ENCODE results near the gene ST8SIA5. TPM values are rescaled to one million over a fixed set of nuclear protein-coding genes. Genes with fewer than 3 reads are reported as not detected.

The ST8SIA5 gene
- total and polyA plus RNA-seq, 8 donors: 0.09 to 0.43 (median 0.27) TPM

DNA sequence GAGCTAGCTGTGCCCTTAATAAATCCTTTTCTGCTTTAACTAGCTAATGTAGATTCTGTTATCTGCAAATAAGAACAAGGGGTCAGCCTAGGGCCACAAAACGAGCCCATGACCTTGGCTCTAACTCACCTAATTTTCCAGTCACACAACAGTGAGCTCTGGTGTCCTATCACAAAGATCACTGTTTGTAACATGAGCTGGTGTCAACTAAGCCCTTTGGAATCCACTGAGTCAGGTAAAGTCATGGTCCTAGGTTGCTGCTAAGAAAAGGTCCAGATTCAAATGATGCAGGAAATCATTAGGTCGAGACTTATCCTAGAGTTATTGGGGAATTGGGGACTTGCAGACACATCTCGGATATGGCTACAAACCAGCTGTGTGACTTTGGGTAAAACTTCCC lies 49.9 kb downstream of the ST8SIA5 start:
- intact Hi-C loops (cut with DNase I): no loop called here
- H3K27ac ChIP-seq: no peak overlapping the region
- TF ChIP-seq, protein P1, sequence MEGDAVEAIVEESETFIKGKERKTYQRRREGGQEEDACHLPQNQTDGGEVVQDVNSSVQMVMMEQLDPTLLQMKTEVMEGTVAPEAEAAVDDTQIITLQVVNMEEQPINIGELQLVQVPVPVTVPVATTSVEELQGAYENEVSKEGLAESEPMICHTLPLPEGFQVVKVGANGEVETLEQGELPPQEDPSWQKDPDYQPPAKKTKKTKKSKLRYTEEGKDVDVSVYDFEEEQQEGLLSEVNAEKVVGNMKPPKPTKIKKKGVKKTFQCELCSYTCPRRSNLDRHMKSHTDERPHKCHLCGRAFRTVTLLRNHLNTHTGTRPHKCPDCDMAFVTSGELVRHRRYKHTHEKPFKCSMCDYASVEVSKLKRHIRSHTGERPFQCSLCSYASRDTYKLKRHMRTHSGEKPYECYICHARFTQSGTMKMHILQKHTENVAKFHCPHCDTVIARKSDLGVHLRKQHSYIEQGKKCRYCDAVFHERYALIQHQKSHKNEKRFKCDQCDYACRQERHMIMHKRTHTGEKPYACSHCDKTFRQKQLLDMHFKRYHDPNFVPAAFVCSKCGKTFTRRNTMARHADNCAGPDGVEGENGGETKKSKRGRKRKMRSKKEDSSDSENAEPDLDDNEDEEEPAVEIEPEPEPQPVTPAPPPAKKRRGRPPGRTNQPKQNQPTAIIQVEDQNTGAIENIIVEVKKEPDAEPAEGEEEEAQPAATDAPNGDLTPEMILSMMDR (IDR thresholded peaks at IDR 0.05): no peak
- H3K27me3 ChIP-seq: no peaks in the 10 kb centered on the region
- no peak for ATAC-seq
- no peaks in the 10 kb centered on the region for H3K36me3 ChIP-seq
- H3K9me3 ChIP-seq: no peaks in the 10 kb centered on the region
- H3K4me3 ChIP-seq: no peak overlapping the region
- DNase-seq: no peak
- H3K4me1 ChIP-seq: no peaks in the 10 kb centered on the region

DNA sequence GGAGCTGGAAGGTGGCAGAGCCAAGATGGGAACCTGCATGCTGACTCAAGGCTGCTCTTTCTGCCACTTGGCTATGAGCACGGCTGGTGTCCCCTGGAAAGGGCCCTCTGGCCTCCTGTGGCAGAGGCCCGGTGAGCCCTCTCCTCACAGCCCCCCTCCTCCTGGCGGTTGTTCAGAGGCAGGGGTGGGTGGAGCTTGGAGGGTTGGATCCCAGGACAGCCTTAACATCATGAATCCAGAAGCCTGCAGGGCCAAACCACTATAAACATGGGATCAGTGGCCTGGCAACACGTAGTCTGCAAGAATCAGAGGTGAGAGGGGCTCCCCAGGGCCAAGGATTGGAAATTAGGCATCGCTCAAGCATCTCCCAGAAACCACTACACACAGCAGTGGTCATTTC lies 51.3 kb downstream of the ST8SIA5 start:
- Histone ChIP-seq H3K27ac (no peak overlapping the region), H3K9me3 (no peaks in the 10 kb centered on the region), H3K4me3 (no peak overlapping the region), H3K4me1 (no peaks in the 10 kb centered on the region), H3K36me3 (no peaks in the 10 kb centered on the region), H3K27me3 (no peaks in the 10 kb centered on the region)
- TF ChIP-seq, protein P1 (IDR thresholded peaks at IDR 0.05): no peak
- ATAC-seq: no peak
- no peak for DNase-seq
- intact Hi-C loops (cut with DNase I): no loop called here

DNA sequence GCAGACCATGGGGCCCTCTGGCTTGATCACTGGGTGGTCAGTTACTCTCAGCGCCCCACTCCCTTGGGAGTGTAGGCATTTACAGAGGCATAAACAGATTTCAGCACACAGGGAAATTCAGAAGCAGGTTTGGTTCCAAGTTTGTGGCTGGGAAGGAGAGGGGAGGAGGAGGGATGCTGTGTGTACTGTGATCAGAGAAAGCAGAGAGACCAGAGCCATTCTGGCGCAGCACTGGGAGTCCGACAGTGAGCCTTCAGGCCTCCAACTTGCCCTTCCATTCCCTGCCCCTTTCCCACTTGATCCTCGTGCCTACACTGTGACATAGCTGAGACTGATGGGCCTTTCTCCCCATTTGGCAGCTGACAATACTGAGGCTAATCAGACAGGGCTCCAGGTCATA lies 52.0 kb downstream of the ST8SIA5 start:
- intact Hi-C loops (cut with DNase I): no loop called here
- Histone ChIP-seq H3K9me3 (no peaks in the 10 kb centered on the region), H3K4me3 (no peak overlapping the region), H3K27me3 (no peaks in the 10 kb centered on the region), H3K4me1 (no peaks in the 10 kb centered on the region), H3K27ac (no peak overlapping the region), H3K36me3 (no peaks in the 10 kb centered on the region)
- no peak for ATAC-seq
- TF ChIP-seq, protein P1 (IDR thresholded peaks at IDR 0.05): no peak
- DNase-seq: no peak

DNA sequence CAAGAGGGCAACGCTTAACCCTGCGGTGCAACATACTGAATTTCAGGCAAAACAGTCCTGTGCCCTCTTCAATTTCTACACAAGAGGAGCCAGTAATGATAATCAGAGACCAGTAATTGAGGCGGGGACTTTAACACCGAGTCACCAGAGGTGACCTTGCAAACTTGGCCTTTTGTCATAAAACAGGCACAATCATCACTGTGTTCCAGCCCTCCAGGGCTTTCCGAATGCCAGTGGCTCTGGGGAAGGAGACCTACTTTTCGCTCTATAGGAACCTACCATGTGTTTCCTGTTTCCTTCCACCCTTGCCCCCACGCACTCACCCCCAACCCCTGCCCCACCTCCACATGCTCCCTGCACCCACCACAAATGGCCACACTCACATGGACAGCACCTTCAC lies 52.7 kb downstream of the ST8SIA5 start:
- no peaks in the 10 kb centered on the region for H3K9me3 ChIP-seq
- TF ChIP-seq, protein P1 (IDR thresholded peaks at IDR 0.05): no peak
- H3K27ac ChIP-seq: no peak overlapping the region
- H3K4me3 ChIP-seq: no peak overlapping the region
- no peak for DNase-seq
- no peaks in the 10 kb centered on the region for H3K27me3 ChIP-seq
- H3K4me1 ChIP-seq: no peaks in the 10 kb centered on the region
- no peak for ATAC-seq
- intact Hi-C loops (cut with DNase I): no loop called here
- H3K36me3 ChIP-seq: no peaks in the 10 kb centered on the region

DNA sequence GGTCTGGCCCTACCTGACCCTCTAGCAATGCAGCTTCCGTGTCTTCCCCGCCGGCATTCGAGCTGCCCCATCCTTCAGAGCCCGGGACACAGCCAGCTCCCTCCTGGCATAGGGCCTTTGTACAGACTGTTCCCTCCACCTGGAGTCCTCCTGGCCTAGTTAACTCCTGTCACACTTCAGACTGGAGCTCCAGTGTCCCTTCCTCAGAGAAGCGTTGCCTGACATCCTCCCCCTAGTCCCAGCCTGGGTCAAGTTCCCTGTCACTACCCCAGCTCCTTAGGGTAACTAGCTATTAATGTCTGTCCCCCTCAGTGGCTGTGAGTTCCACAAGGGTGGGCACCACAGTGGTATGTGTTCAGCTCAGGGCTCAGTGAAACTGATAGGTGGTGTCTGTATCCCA lies 54.4 kb downstream of the ST8SIA5 start:
- H3K27ac ChIP-seq: no peak overlapping the region
- H3K4me1 ChIP-seq: no peaks in the 10 kb centered on the region
- H3K27me3 ChIP-seq: no peaks in the 10 kb centered on the region
- H3K36me3 ChIP-seq: no peaks in the 10 kb centered on the region
- H3K9me3 ChIP-seq: no peaks in the 10 kb centered on the region
- ATAC-seq (no peak), DNase-seq (no peak)
- intact Hi-C loops (cut with DNase I): no loop called here
- H3K4me3 ChIP-seq: no peak overlapping the region
- TF ChIP-seq, protein P1 (IDR thresholded peaks at IDR 0.05): no peak
